Keratinocyte (primary cell): Measurements from ENCODE around the gene TMEM127. TPM values are rescaled to one million over a fixed set of nuclear protein-coding genes. Genes with fewer than 3 reads are reported as not detected.
A peak's percentile ranks its signal among the peaks of the same experiment; 100 is the strongest.

Experiments
- DNase-seq: peaks from one replicate; pipeline ENCODE4 v3.0.0-alpha.2; 2011; ENCODE audit warnings: low read depth, missing footprints, low spot score
- FAIRE-seq: peaks from 2 replicates; lab custom pipeline; 2011; peaks lifted over from hg19 to GRCh38; lab: Jason Lieb, UNC
- H2AFZ ChIP-seq: 2 replicates; pipeline ENCODE4 v1.6.0; 2012; ENCODE audit warnings: low read length, control low read depth, inconsistent platforms; ENCODE audit not compliant: control insufficient read depth
- H3K27ac ChIP-seq: 2 replicates; pipeline ENCODE4 v1.5.1; 2011; ENCODE audit warnings: low read length; ENCODE audit not compliant: control insufficient read depth, insufficient read depth
- H3K27me3 ChIP-seq: 3 replicates; pipeline ENCODE4 v1.6.0; 2011; ENCODE audit warnings: low read length; ENCODE audit not compliant: control insufficient read depth, insufficient read depth; ENCODE audit errors: extremely low read depth
- H3K36me3 ChIP-seq, 2 experiments: 2 replicates in 1 of 2; 3 replicates in 1 of 2; pipeline ENCODE4 v1.5.1; 2011; ENCODE audit warnings: low read length in 2 of 2, mild to moderate bottlenecking in 1 of 2; ENCODE audit not compliant: control insufficient read depth in 2 of 2, insufficient read depth in 2 of 2; ENCODE audit errors: extremely low read depth in 1 of 2
- H3K4me1 ChIP-seq: 3 replicates; pipeline ENCODE4 v1.5.1; 2011; ENCODE audit warnings: low read length; ENCODE audit not compliant: control insufficient read depth, insufficient read depth; ENCODE audit errors: extremely low read depth
- H3K4me2 ChIP-seq: 3 replicates; pipeline ENCODE4 v1.6.0; 2011; ENCODE audit warnings: low read depth, low read length; ENCODE audit not compliant: control insufficient read depth, insufficient read depth; ENCODE audit errors: extremely low read depth
- H3K4me3 ChIP-seq, 3 experiments: fragments of 200-600 bp in 1 of 3; sonication (generic) in 1 of 3; 2 replicates in 2 of 3; 3 replicates in 1 of 3; pipeline ENCODE4 v1.5.1; 2011 to 2016; ENCODE audit warnings: low read length in 3 of 3, mild to moderate bottlenecking in 3 of 3, control low read depth in 2 of 3, inconsistent platforms in 1 of 3, low read depth in 1 of 3, mixed read lengths in 1 of 3, mixed run types in 1 of 3, moderate library complexity in 1 of 3; ENCODE audit not compliant: control insufficient read depth in 2 of 3, insufficient read depth in 2 of 3; ENCODE audit errors: extremely low read depth in 1 of 3
- H3K79me2 ChIP-seq: 2 replicates; pipeline ENCODE4 v1.6.0; 2012; ENCODE audit warnings: low read length; ENCODE audit not compliant: control insufficient read depth, insufficient read depth
- H3K9ac ChIP-seq: 3 replicates; pipeline ENCODE4 v1.6.0; 2011; ENCODE audit warnings: low read length; ENCODE audit not compliant: control insufficient read depth, insufficient read depth; ENCODE audit errors: extremely low read depth
- H3K9me1 ChIP-seq: 3 replicates; pipeline ENCODE4 v1.6.0; 2011; ENCODE audit warnings: low read length; ENCODE audit not compliant: control insufficient read depth, insufficient read depth; ENCODE audit errors: extremely low read depth
- H3K9me3 ChIP-seq: 2 replicates; pipeline ENCODE4 v1.5.1; 2012; ENCODE audit warnings: low read depth, low read length; ENCODE audit not compliant: control insufficient read depth
- H4K20me1 ChIP-seq: 3 replicates; pipeline ENCODE4 v1.6.0; 2011; ENCODE audit warnings: low read length; ENCODE audit not compliant: control insufficient read depth, insufficient read depth; ENCODE audit errors: extremely low read depth
- EZH2 ChIP-seq: IDR thresholded peaks from one replicate; pipeline ENCODE4 v1.6.1; 2012; ENCODE audit warnings: inconsistent platforms, mild to moderate bottlenecking, low read length, moderate library complexity
- dilution Hi-C: fragments of 300-500 bp; cut with MboI; formaldehyde crosslinking; loops from one replicate; pipeline ENCODE4 v1.7.0; 2020; ENCODE audit warnings: low sequenced_read_pairs; ENCODE audit not compliant: extremely low pct_ligation_motif_present
- polyA plus RNA-seq, 5 experiments: library from polyadenylated mRNA; depleted of rRNA in 3 of 5; stranded (reverse) in 3 of 5; stranded (forward) in 1 of 5; unstranded in 1 of 5; fragments of >200 nt; gene quantifications; 1 replicate in 1 of 5; 2 replicates in 3 of 5; 3 replicates in 1 of 5; pipeline versions ENCODE4 v1.2.1 to v1.2.3, GENCODE V29; 2011 to 2012; ENCODE audit warnings: missing spikeins in 2 of 5, low read depth in 1 of 5, low replicate concordance in 1 of 5
- TF ChIP-seq, protein P1 (sequence below), 3 experiments: IDR thresholded peaks in 1 of 3; conservative IDR thresholded peaks in 1 of 3; optimal IDR thresholded peaks in 1 of 3; 2 replicates in 2 of 3; 3 replicates in 1 of 3; pipeline versions ENCODE3 to v1.5.1; 2011; ENCODE audit warnings: low read length in 3 of 3, mild to moderate bottlenecking in 3 of 3, moderate library complexity in 2 of 3, control low read depth in 1 of 3, inconsistent platforms in 1 of 3; ENCODE audit not compliant: insufficient read depth in 2 of 3; ENCODE audit errors: extremely low read depth in 1 of 3

The TMEM127 gene
- polyA plus RNA-seq, 1 donor (not counting 4 experiments of a cell fraction or from before 2014, with no cell fraction given) = 30.8 TPM

DNA sequence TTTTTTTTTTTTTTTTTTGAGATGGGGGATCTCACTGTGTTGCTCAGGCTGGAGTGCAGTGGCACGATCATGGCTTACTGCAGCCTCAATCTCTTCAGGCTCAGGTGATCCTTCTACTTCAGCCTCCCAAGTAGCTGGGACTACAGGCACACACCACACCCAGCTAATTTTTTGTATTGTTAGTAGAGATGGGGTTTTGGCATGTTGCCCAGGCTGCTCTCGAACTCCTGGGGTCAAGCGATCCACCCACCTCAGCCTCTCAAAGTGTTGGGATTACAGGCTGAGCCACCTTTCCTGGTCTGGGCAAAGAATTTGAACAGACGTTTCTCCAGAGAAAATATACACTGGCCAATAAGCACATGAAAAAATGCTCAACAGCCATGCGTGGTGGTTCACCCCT, 42.5 kb upstream of the TMEM127 start:
- DNase-seq = no peak
- peaks cover 13% of the 10 kb centered on the region for H3K4me1 ChIP-seq
- TF ChIP-seq, protein P1, sequence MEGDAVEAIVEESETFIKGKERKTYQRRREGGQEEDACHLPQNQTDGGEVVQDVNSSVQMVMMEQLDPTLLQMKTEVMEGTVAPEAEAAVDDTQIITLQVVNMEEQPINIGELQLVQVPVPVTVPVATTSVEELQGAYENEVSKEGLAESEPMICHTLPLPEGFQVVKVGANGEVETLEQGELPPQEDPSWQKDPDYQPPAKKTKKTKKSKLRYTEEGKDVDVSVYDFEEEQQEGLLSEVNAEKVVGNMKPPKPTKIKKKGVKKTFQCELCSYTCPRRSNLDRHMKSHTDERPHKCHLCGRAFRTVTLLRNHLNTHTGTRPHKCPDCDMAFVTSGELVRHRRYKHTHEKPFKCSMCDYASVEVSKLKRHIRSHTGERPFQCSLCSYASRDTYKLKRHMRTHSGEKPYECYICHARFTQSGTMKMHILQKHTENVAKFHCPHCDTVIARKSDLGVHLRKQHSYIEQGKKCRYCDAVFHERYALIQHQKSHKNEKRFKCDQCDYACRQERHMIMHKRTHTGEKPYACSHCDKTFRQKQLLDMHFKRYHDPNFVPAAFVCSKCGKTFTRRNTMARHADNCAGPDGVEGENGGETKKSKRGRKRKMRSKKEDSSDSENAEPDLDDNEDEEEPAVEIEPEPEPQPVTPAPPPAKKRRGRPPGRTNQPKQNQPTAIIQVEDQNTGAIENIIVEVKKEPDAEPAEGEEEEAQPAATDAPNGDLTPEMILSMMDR (optimal IDR thresholded peaks at IDR 0.05 in 1 of 3, IDR thresholded peaks at IDR 0.05 in 1 of 3, conservative IDR thresholded peaks at IDR 0.05 in 1 of 3; ENCODE audit: extremely low read depth in 1 of 3, insufficient read depth in 2 of 3, low read length in 3 of 3) = no peak
- TF ChIP-seq EZH2 = no peak
- H3K27ac ChIP-seq = no peak overlapping the region
- no peaks in the 10 kb centered on the region for H4K20me1 ChIP-seq
- H3K9me3 ChIP-seq = no peaks in the 10 kb centered on the region
- H3K27me3 ChIP-seq = no peaks in the 10 kb centered on the region
- H3K9ac ChIP-seq = no peak overlapping the region
- peaks cover 0 to 3% of the 10 kb centered on the region in 2 experiments for H3K36me3 ChIP-seq
- dilution Hi-C loops = no loop called here
- H3K9me1 ChIP-seq = peaks cover 3% of the 10 kb centered on the region
- H2AFZ ChIP-seq = no peak overlapping the region
- FAIRE-seq = no peak
- no peak overlapping the region for H3K4me2 ChIP-seq
- H3K4me3 ChIP-seq = no peak overlapping the region
- H3K79me2 ChIP-seq = peaks cover 21% of the 10 kb centered on the region

DNA sequence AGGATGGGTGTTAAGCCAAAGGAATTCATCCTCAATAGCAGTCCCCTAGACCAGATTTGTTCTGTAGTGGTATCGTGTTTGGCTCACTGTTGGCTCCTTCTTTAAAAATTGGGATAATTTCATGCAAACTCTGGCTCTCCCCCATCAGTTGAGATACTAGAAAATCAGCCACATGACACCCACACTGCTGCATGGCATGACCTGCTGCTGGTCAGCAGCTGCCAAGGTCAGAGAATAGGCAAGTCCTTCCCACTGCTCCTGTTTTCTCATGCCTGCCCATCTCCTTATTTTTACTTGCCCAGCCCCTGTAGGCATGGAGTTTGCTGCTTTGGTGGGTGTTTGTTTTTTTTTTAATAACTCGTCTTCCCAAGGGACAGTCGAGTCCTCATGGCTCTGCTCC, 40.6 kb upstream of the TMEM127 start:
- Histone ChIP-seq H3K9me3 (no peaks in the 10 kb centered on the region), H3K9me1 (peaks cover 3% of the 10 kb centered on the region), H3K4me2 (peak overlapping the region; percentile 99), H3K27me3 (no peaks in the 10 kb centered on the region), H2AFZ (peak overlapping the region; percentile 94), H4K20me1 (no peaks in the 10 kb centered on the region), H3K36me3 (peaks cover 17 to 19% of the 10 kb centered on the region in 2 experiments), H3K79me2 (peaks cover 39% of the 10 kb centered on the region), H3K4me3 (peak overlapping the region; percentile 75 to 98 (median 96)), H3K4me1 (peaks cover 13% of the 10 kb centered on the region), H3K9ac (peak overlapping the region; percentile 96), H3K27ac (peak overlapping the region; percentile 94)
- TF ChIP-seq, protein P1 (optimal IDR thresholded peaks at IDR 0.05 in 1 of 3, IDR thresholded peaks at IDR 0.05 in 1 of 3, conservative IDR thresholded peaks at IDR 0.05 in 1 of 3; ENCODE audit: extremely low read depth in 1 of 3, insufficient read depth in 2 of 3, low read length in 3 of 3) = no peak
- no peak for TF ChIP-seq EZH2
- FAIRE-seq = no peak
- dilution Hi-C loops = no loop called here
- DNase-seq = no peak
